CD14-positive monocyte (primary cell): ENCODE data around the gene PTPN2. TPM values are rescaled to one million over a fixed set of nuclear protein-coding genes. Genes with fewer than 3 reads are reported as not detected.

Experiments used
- DNase-seq, 3 donors: peaks; one replicate each; pipeline ENCODE4 v3.0.0-alpha.2; 2011 to 2022
- H2AFZ ChIP-seq: 2 replicates; pipeline ENCODE4 v1.6.0; 2012; ENCODE audit warnings: mild to moderate bottlenecking, low read depth, low read length, inconsistent platforms; ENCODE audit not compliant: insufficient read depth, poor library complexity, severe bottlenecking
- H3K27ac ChIP-seq, 2 donors: 1 replicate in 1 of 2; 2 replicates in 1 of 2; pipeline ENCODE4 v1.5.1; 2012 to 2013; ENCODE audit warnings: low read length in 2 of 2, control low read depth in 1 of 2, inconsistent platforms in 1 of 2, low read depth in 1 of 2, mild to moderate bottlenecking in 1 of 2
- H3K27me3 ChIP-seq, 2 donors: one replicate each; pipeline versions ENCODE4 v1.6.0 to v1.6.1; 2011 to 2013; ENCODE audit warnings: low read length in 2 of 2; ENCODE audit not compliant: control insufficient read depth in 2 of 2, insufficient read depth in 2 of 2
- H3K36me3 ChIP-seq, 2 donors: replicated peaks in 1 of 2; 1 replicate in 1 of 2; 2 replicates in 1 of 2; pipeline versions ENCODE4 v1.5.1 to v1.6.1; 2012 to 2013; ENCODE audit warnings: low read length in 2 of 2, control low read depth in 1 of 2, inconsistent platforms in 1 of 2, mild to moderate bottlenecking in 1 of 2; ENCODE audit not compliant: insufficient read depth in 2 of 2, control insufficient read depth in 1 of 2
- H3K4me1 ChIP-seq, 2 donors: 1 replicate in 1 of 2; 2 replicates in 1 of 2; pipeline versions ENCODE4 v1.5.1 to v1.6.1; 2012 to 2013; ENCODE audit warnings: low read length in 2 of 2, control low read depth in 1 of 2, inconsistent platforms in 1 of 2, mild to moderate bottlenecking in 1 of 2, moderate library complexity in 1 of 2; ENCODE audit not compliant: insufficient read depth in 2 of 2, control insufficient read depth in 1 of 2
- H3K4me2 ChIP-seq: replicated peaks from 2 replicates; pipeline ENCODE3; 2012; ENCODE audit warnings: low read length, moderate library complexity, mild to moderate bottlenecking; ENCODE audit not compliant: poor library complexity, severe bottlenecking; ENCODE audit errors: extremely low read depth
- H3K4me3 ChIP-seq, 3 experiments: fragments of 200-600 bp in 1 of 3; sonication (generic) in 1 of 3; replicated peaks in 1 of 3; 1 replicate in 2 of 3; 2 replicates in 1 of 3; pipeline ENCODE4 v1.5.1; 2011 to 2013; ENCODE audit warnings: low read length in 3 of 3, mild to moderate bottlenecking in 3 of 3, control low read depth in 2 of 3, low read depth in 2 of 3, inconsistent platforms in 1 of 3, moderate library complexity in 1 of 3
- H3K79me2 ChIP-seq: 2 replicates; pipeline ENCODE4 v1.6.0; 2012; ENCODE audit warnings: mild to moderate bottlenecking, control low read depth, inconsistent platforms, low read length, moderate library complexity; ENCODE audit not compliant: insufficient read depth
- H3K9ac ChIP-seq: 2 replicates; pipeline ENCODE4 v1.6.0; 2017; ENCODE audit warnings: low read length, mild to moderate bottlenecking; ENCODE audit not compliant: insufficient read depth, poor library complexity, severe bottlenecking
- H3K9me3 ChIP-seq, 2 donors: replicated peaks in 1 of 2; 1 replicate in 1 of 2; 2 replicates in 1 of 2; pipeline versions ENCODE4 v1.5.1 to v1.6.1; 2012 to 2013; ENCODE audit warnings: low read length in 2 of 2, control low read depth in 1 of 2; ENCODE audit not compliant: control insufficient read depth in 1 of 2, insufficient read depth in 1 of 2
- H4K20me1 ChIP-seq: 2 replicates; pipeline ENCODE4 v1.6.0; 2012; ENCODE audit warnings: mild to moderate bottlenecking, low read length, control low read depth, moderate library complexity; ENCODE audit not compliant: insufficient read depth
- H3K27ac Mint-ChIP-seq, 7 donors: one replicate each; pipeline ENCODE4 v1.8.0; 2020; ENCODE audit warnings: mild to moderate bottlenecking in 7 of 7, mixed read lengths in 7 of 7, moderate library complexity in 6 of 7, inconsistent platforms in 2 of 7
- H3K27me3 Mint-ChIP-seq, 3 donors: one replicate each; pipeline ENCODE4 v1.8.0; 2021 to 2022; ENCODE audit warnings: low read depth in 3 of 3, mild to moderate bottlenecking in 3 of 3, mixed read lengths in 3 of 3, moderate library complexity in 3 of 3, inconsistent platforms in 1 of 3
- H3K36me3 Mint-ChIP-seq, 2 donors: one replicate each; pipeline ENCODE4 v1.8.0; 2020; ENCODE audit warnings: mixed read lengths in 2 of 2, inconsistent platforms in 1 of 2, mild to moderate bottlenecking in 1 of 2
- H3K4me1 Mint-ChIP-seq: one replicate; pipeline ENCODE4 v1.8.0; 2020; ENCODE audit warnings: mild to moderate bottlenecking, mixed read lengths
- H3K4me3 Mint-ChIP-seq, 2 donors: one replicate each; pipeline ENCODE4 v1.8.0; 2020; ENCODE audit warnings: mild to moderate bottlenecking in 2 of 2, mixed read lengths in 2 of 2, moderate library complexity in 1 of 2
- H3K9me3 Mint-ChIP-seq, 7 donors: one replicate each; pipeline ENCODE4 v1.8.0; 2020 to 2022; ENCODE audit warnings: mixed read lengths in 7 of 7, mild to moderate bottlenecking in 6 of 7, moderate library complexity in 6 of 7, inconsistent platforms in 2 of 7
- WGBS: methylation state at CpG from one replicate; pipeline ENCODE4 v1.1.5; 2013; ENCODE audit warnings: missing lambda C conversion rate; ENCODE audit not compliant: insufficient coverage; 5-methylcytosine and 5-hydroxymethylcytosine counted together
- intact Hi-C, 2 donors: fragments of 100-400 bp; cut with micrococcal nuclease; formaldehyde crosslinking; loops; one replicate each; pipeline versions ENCODE4 v1.15.0 to v1.15.1; 2023
- polyA plus RNA-seq, 3 donors: library from polyadenylated mRNA; depleted of rRNA in 1 of 3; unstranded in 2 of 3; stranded (reverse) in 1 of 3; fragments of 300-500 nt in 2 of 3; fragments of >200 nt in 1 of 3; fragmentation: Illumina TruSeq in 2 of 3; gene quantifications; 1 replicate in 2 of 3; 2 replicates in 1 of 3; pipeline ENCODE4 v1.2.3, GENCODE V29; 2012 to 2021
- small RNA-seq: library from RNA; depleted of rRNA; stranded (forward); fragments of <200 nt; gene quantifications from one replicate; pipeline ENCODE3, GENCODE V24; 2012; ENCODE audit warnings: low read depth; ENCODE audit not compliant: insufficient read length
- TF ChIP-seq, protein P1 (sequence below): fragments of 200-600 bp; IDR thresholded peaks from one replicate; pipeline ENCODE4 v1.8.0; 2022; ENCODE audit warnings: antibody characterized with exemption, mild to moderate bottlenecking

Gene PTPN2
- polyA plus RNA-seq, 3 donors, result 55.6 to 108 (median 78.4) TPM

DNA sequence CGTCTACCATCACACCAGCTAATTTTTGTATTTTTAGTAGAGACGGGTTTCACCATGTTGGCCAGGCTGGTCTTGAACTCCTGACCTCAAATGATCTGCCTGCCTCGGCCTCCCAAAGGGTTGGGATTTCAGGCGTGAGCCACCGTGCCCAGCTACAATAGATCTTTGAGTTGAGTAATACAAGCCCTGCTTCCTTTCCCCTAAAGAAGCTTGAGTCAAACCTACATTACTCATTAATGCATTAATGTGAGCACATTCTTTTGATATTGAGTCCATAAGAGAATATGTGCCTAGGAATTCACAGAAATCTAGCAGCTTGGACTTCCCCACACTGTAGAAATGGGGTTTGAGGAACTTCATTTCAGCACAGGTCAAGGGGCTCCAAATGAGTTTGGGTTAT lies 141.6 kb downstream of the PTPN2 start:
- no peaks in the 10 kb centered on the region for H4K20me1 ChIP-seq
- H3K36me3 ChIP-seq, result no peaks in the 10 kb centered on the region
- intact Hi-C loops, result loop anchor here (5.0 kb wide), 2 partner anchors 155 to 190 kb away; no protein-coding TSS in a partner anchor
- no peak overlapping the region for H2AFZ ChIP-seq
- H3K9ac ChIP-seq, result no peak overlapping the region
- Mint-ChIP-seq H3K9me3 (no peaks in the 10 kb centered on the region), H3K4me3 (no peak overlapping the region), H3K4me1 (no peaks in the 10 kb centered on the region), H3K27ac (no peak overlapping the region), H3K36me3 (no peaks in the 10 kb centered on the region), H3K27me3 (peaks cover 0 to 1% (median 0%) of the 10 kb centered on the region in 3 donors)
- no CpG with 5 or more reads among the region's 5 CpGs for WGBS
- no peaks in the 10 kb centered on the region for H3K4me1 ChIP-seq
- no peak overlapping the region for H3K27ac ChIP-seq
- H3K27me3 ChIP-seq, result no peaks in the 10 kb centered on the region
- TF ChIP-seq, protein P1, sequence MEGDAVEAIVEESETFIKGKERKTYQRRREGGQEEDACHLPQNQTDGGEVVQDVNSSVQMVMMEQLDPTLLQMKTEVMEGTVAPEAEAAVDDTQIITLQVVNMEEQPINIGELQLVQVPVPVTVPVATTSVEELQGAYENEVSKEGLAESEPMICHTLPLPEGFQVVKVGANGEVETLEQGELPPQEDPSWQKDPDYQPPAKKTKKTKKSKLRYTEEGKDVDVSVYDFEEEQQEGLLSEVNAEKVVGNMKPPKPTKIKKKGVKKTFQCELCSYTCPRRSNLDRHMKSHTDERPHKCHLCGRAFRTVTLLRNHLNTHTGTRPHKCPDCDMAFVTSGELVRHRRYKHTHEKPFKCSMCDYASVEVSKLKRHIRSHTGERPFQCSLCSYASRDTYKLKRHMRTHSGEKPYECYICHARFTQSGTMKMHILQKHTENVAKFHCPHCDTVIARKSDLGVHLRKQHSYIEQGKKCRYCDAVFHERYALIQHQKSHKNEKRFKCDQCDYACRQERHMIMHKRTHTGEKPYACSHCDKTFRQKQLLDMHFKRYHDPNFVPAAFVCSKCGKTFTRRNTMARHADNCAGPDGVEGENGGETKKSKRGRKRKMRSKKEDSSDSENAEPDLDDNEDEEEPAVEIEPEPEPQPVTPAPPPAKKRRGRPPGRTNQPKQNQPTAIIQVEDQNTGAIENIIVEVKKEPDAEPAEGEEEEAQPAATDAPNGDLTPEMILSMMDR, result no peak
- peak in 1 of 3 donors; percentile 13 for DNase-seq
- H3K9me3 ChIP-seq, result no peaks in the 10 kb centered on the region
- H3K4me3 ChIP-seq, result no peak overlapping the region
- H3K4me2 ChIP-seq, result no peak overlapping the region
- H3K79me2 ChIP-seq, result no peaks in the 10 kb centered on the region

Small RNA genes lying within 50 kb of the gene (small RNA-seq; reads per million reads assigned to genes)
- not detected for gene RF00019

Other genes with a start within 250 kb of the PTPN2 start
- gene SPIRE1, start 226.1 kb downstream of the PTPN2 start, polyA plus RNA-seq, result 1 to 10 TPM; 1.7 to 1.9 (median 1.8) TPM
- gene CEP76, start 181.5 kb downstream of the PTPN2 start, polyA plus RNA-seq, result 1 to 10 TPM; 2.7 to 3.4 (median 3.0) TPM
- 100 to 1,000 TPM in 2 of 3 donors, 10 to 100 TPM in 1; 37.1 to 143 (median 118) TPM for gene PSMG2, start 181.2 kb downstream of the PTPN2 start, polyA plus RNA-seq
- gene SEH1L, start 63.8 kb upstream of the PTPN2 start, polyA plus RNA-seq, result 10 to 100 TPM in 2 of 3 donors, 1 to 10 TPM in 1; 7.1 to 26.9 (median 25.9) TPM
- 10 to 100 TPM in 1 of 3 donors, 1 to 10 TPM in 2; 3.0 to 29.6 (median 3.7) TPM for gene CEP192, start 107.1 kb upstream of the PTPN2 start, polyA plus RNA-seq